Fibroblast of lung (primary cell): ENCODE data around the gene CHGA.

Experiments used
- EZH2 ChIP-seq: IDR thresholded peaks from 2 replicates; pipeline ENCODE4 v1.5.1; 2012; ENCODE audit warnings: low read length, control low read depth, mild to moderate bottlenecking; ENCODE audit errors: missing control alignments
- TF ChIP-seq, protein P1 (sequence below), 2 donors: IDR thresholded peaks in 1 of 2; conservative IDR thresholded peaks in 1 of 2; 1 replicate in 1 of 2; 2 replicates in 1 of 2; pipeline ENCODE4 v1.5.1; 2011 to 2012; ENCODE audit warnings: low read length in 2 of 2, control low read depth in 1 of 2, inconsistent platforms in 1 of 2, low read depth in 1 of 2, mild to moderate bottlenecking in 1 of 2

DNA sequence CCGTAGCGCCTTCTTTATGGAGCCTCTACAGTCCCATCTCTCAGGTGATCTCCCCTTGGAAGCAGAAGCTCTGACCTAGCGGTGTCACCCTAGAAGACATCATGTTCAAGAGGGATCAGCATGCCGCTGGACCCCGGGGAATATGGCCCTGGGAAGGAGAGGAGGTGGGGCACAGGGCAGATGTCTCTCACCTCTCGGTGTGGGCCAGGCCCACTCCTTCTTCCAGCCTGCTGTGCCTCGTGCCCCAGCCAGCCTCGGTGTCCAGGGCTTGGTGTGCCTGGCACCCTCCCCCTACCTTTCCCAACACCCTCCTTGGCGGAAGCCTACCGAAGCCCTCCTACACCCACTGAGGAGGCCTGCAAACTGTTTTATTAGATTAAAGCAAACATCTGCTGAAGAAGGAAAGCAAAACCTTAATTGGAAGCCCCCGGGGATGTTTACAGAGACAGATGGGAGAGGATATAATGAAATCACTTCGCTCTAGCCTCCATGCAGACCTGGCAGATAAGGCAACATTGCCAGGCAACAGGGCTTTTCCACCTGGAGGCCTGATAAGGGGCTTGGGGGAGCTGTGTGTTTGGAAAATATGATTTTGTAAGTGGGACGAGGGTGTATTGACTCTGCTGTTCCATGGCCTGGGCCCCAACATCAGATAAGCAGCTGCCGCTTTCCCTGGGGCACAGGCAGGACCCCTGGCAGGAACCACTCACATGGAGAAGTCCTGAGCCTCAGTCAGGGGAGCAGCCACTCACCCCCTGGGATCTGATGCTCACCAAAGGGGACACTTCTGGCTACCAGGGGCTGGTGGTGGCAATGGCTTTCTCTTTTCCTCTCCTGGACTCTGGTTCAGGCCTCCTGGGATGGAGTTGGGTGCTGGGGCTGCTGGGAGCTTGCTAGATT is 5.7 kb upstream of the CHGA start:
- TF ChIP-seq, protein P1, sequence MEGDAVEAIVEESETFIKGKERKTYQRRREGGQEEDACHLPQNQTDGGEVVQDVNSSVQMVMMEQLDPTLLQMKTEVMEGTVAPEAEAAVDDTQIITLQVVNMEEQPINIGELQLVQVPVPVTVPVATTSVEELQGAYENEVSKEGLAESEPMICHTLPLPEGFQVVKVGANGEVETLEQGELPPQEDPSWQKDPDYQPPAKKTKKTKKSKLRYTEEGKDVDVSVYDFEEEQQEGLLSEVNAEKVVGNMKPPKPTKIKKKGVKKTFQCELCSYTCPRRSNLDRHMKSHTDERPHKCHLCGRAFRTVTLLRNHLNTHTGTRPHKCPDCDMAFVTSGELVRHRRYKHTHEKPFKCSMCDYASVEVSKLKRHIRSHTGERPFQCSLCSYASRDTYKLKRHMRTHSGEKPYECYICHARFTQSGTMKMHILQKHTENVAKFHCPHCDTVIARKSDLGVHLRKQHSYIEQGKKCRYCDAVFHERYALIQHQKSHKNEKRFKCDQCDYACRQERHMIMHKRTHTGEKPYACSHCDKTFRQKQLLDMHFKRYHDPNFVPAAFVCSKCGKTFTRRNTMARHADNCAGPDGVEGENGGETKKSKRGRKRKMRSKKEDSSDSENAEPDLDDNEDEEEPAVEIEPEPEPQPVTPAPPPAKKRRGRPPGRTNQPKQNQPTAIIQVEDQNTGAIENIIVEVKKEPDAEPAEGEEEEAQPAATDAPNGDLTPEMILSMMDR (conservative IDR thresholded peaks at IDR 0.05 in 1 of 2, IDR thresholded peaks at IDR 0.05 in 1 of 2; ENCODE audit: low read depth in 1 of 2, low read length in 2 of 2): no peak
- TF ChIP-seq EZH2: no peak
